Pancreas (tissue), 10 donors: ENCODE measurements around the gene CYYR1. TPM values are rescaled to one million over a fixed set of nuclear protein-coding genes. Genes with fewer than 3 reads are reported as not detected.

ENCODE experiments used
- ATAC-seq, 4 donors: fragments of 200-7000 bp; cut with Tn5 transposase; one replicate each; pipeline versions ENCODE4 v1.8.0 to v1.9.1; 2020; ENCODE audit warnings: mild to moderate bottlenecking in 4 of 4, moderate library complexity in 4 of 4
- DNase-seq, 6 donors: peaks; one replicate each; pipeline ENCODE4 v3.0.0-alpha.2; 2020
- FAIRE-seq: peaks from 2 replicates; lab custom pipeline; 2012; peaks lifted over from hg19 to GRCh38; lab: Jason Lieb, UNC
- H3K27ac ChIP-seq, 4 donors: fragments of 200-600 bp; sonication (generic); 1 replicate in 3 of 4; 2 replicates in 1 of 4; pipeline versions ENCODE4 v1.5.0 to v1.8.0; 2020
- H3K27me3 ChIP-seq, 4 donors: fragments of 200-600 bp; one replicate each; pipeline ENCODE4 v1.8.0; 2021
- H3K36me3 ChIP-seq, 3 donors: fragments of 200-600 bp; sonication (generic) in 1 of 3; one replicate each; pipeline versions ENCODE4 v1.5.0 to v1.8.0; 2020 to 2021
- H3K4me1 ChIP-seq, 3 donors: fragments of 200-600 bp; one replicate each; pipeline ENCODE4 v1.8.0; 2021
- H3K4me3 ChIP-seq, 4 donors: fragments of 200-600 bp; sonication (generic) in 2 of 4; one replicate each; pipeline versions ENCODE4 v1.5.0 to v1.8.0; 2020 to 2021
- H3K9me3 ChIP-seq, 4 donors: fragments of 200-600 bp; one replicate each; pipeline ENCODE4 v1.8.0; 2021
- WGBS, 2 donors: extraction: QIAGEN DNeasy Blood & Tissue Kit; methylation state at CpG; one replicate each; pipeline ENCODE4 v1.1.7; 2013; 5-methylcytosine and 5-hydroxymethylcytosine counted together
- intact Hi-C, 3 donors: fragments of 100-400 bp; cut with DNase I; formaldehyde crosslinking; loops; one replicate each; pipeline versions ENCODE4 v1.11.1 to v1.14.2; 2022
- polyA plus RNA-seq, 2 donors: library from polyadenylated mRNA; stranded (reverse); fragments of 200-250 nt; gene quantifications; one replicate each; pipeline ENCODE4 v1.2.3, GENCODE V29; 2013
- total RNA-seq, 6 donors: library from RNA; stranded (reverse); fragmentation: NEBNext Ultra II Directional in 4 of 6; extraction: Animal tissue kit (Norgen Biotek cat#: 25700) in 4 of 6; gene quantifications; one replicate each; pipeline versions ENCODE4 v1.2.1 to v1.2.4, GENCODE V29; 2021 to 2023
- TF ChIP-seq, protein P1 (sequence below), 4 donors: fragments of 200-600 bp; sonication (generic) in 3 of 4; IDR thresholded peaks; one replicate each; pipeline versions ENCODE4 v1.5.0 to v1.8.0; 2021; ENCODE audit warnings: antibody characterized with exemption in 4 of 4
- donor health status: healthy with polysubstance abuse.
- donor health status: DM: no; HTN: no; CAD: no; lungs with moderate emphysema.
- donor health status: DM: no; HTN: no; CAD: no.
- donor health status: control.
- donor health status: control.
- donor health status: Bipolar disorder and iron deficiency.
- donor health status: DM: yes; HTN: yes; CAD: no.
- donor health status: DM: no; HTN: no; CAD: no.
- donor health status: DM: no; HTN: no; CAD: no.
- donor health status: DM: yes; HTN: yes; CAD: no.

The CYYR1 gene
- total and polyA plus RNA-seq, 8 donors, result 2.2 to 8.1 (median 4.0) TPM

DNA sequence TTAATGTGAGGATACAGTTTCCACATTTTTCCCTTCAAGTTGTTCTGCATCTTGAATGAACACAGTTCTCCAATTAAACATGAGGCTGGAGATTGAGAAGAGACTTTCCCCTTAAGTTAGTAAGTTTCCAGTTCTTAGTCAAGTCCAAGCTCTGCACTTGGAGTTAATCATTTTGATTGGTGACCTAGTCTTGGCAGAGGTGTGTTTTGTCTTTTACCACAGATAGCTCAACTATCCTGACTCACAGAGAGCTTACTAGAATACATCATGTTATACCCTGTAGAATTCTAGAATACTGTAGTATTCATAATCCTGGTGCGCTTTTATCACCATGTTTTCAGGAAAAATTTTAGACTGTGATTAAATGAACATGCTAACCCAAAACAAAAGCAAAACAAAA lies 129.2 kb downstream of the CYYR1 start:
- Histone ChIP-seq H3K9me3 (no peaks in the 10 kb centered on the region), H3K36me3 (no peaks in the 10 kb centered on the region), H3K27ac (no peak overlapping the region), H3K4me1 (no peaks in the 10 kb centered on the region), H3K4me3 (no peak overlapping the region), H3K27me3 (no peaks in the 10 kb centered on the region)
- TF ChIP-seq, protein P1, sequence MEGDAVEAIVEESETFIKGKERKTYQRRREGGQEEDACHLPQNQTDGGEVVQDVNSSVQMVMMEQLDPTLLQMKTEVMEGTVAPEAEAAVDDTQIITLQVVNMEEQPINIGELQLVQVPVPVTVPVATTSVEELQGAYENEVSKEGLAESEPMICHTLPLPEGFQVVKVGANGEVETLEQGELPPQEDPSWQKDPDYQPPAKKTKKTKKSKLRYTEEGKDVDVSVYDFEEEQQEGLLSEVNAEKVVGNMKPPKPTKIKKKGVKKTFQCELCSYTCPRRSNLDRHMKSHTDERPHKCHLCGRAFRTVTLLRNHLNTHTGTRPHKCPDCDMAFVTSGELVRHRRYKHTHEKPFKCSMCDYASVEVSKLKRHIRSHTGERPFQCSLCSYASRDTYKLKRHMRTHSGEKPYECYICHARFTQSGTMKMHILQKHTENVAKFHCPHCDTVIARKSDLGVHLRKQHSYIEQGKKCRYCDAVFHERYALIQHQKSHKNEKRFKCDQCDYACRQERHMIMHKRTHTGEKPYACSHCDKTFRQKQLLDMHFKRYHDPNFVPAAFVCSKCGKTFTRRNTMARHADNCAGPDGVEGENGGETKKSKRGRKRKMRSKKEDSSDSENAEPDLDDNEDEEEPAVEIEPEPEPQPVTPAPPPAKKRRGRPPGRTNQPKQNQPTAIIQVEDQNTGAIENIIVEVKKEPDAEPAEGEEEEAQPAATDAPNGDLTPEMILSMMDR (IDR thresholded peaks at IDR 0.05), result no peak
- DNase-seq, result no peak
- intact Hi-C loops, result no loop called here
- FAIRE-seq, result no peak
- WGBS, 2 donors, result 96 to 100% methylated on average over 1 of the region's 1 CpG
- no peak for ATAC-seq

GRCh38 chr21:26443291-26443690 lies 129.8 kb downstream of the CYYR1 start:
- DNase-seq (no peak), FAIRE-seq (no peak), ATAC-seq (no peak)
- Histone ChIP-seq H3K4me1 (no peaks in the 10 kb centered on the region), H3K27me3 (no peaks in the 10 kb centered on the region), H3K9me3 (no peaks in the 10 kb centered on the region), H3K4me3 (no peak overlapping the region), H3K36me3 (no peaks in the 10 kb centered on the region), H3K27ac (no peak overlapping the region)
- intact Hi-C loops, result no loop called here
- TF ChIP-seq, protein P1 (IDR thresholded peaks at IDR 0.05), result no peak
- 9 to 15% methylated on average over 1 of the region's 1 CpG for WGBS, 2 donors

DNA sequence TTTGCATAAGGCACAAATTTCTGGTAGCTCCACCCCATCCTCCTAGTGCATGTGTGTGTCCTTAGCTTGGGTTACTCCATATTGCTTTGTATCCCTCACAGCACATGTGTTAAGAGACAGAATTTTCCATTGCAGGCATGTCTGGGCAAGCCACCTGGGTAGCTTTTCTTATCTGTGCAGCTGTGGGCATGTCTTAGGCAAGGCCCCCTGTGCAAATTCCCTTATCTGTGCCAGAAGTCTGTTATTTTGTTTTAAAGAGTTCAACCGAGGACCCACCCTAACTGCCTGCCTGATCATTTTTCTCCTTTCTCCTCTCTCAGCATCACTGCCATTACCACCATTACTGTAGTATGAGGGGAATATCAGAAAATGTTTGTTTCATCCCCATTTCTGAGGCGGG lies 131.9 kb downstream of the CYYR1 start:
- TF ChIP-seq, protein P1 (IDR thresholded peaks at IDR 0.05), result no peak
- H3K36me3 ChIP-seq, result no peaks in the 10 kb centered on the region
- no peak overlapping the region for H3K4me3 ChIP-seq
- DNase-seq (no peak), ATAC-seq (no peak), FAIRE-seq (no peak)
- no peaks in the 10 kb centered on the region for H3K27me3 ChIP-seq
- H3K9me3 ChIP-seq, result no peaks in the 10 kb centered on the region
- WGBS, 2 donors, result 54 to 71% methylated on average over 2 of the region's 2 CpGs
- H3K4me1 ChIP-seq, result no peaks in the 10 kb centered on the region
- no peak overlapping the region for H3K27ac ChIP-seq
- intact Hi-C loops, result no loop called here

DNA sequence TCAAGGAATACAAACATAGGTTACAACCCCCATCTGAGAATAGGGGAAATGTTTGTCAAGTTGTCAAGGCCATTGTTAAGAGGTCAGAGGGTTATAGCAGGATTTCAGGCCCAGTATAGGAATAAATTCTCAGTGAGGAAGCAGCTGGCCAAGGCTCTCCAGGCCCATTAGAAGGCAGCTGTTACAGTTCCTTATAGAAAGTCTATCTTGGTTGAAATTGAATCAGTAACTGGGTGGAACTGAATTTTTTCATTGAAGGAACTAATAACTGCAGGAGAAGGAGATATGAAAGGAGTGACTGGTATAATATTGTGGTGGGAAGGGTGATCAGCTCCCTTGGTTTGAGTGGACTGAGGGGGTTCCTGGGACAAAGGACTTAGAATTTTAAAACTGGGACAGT lies 134.1 kb downstream of the CYYR1 start:
- ATAC-seq (no peak), FAIRE-seq (no peak), DNase-seq (no peak)
- intact Hi-C loops, result no loop called here
- Histone ChIP-seq H3K27me3 (no peaks in the 10 kb centered on the region), H3K4me3 (no peak overlapping the region), H3K27ac (no peak overlapping the region), H3K4me1 (no peaks in the 10 kb centered on the region), H3K36me3 (no peaks in the 10 kb centered on the region), H3K9me3 (no peaks in the 10 kb centered on the region)
- TF ChIP-seq, protein P1 (IDR thresholded peaks at IDR 0.05), result no peak

DNA sequence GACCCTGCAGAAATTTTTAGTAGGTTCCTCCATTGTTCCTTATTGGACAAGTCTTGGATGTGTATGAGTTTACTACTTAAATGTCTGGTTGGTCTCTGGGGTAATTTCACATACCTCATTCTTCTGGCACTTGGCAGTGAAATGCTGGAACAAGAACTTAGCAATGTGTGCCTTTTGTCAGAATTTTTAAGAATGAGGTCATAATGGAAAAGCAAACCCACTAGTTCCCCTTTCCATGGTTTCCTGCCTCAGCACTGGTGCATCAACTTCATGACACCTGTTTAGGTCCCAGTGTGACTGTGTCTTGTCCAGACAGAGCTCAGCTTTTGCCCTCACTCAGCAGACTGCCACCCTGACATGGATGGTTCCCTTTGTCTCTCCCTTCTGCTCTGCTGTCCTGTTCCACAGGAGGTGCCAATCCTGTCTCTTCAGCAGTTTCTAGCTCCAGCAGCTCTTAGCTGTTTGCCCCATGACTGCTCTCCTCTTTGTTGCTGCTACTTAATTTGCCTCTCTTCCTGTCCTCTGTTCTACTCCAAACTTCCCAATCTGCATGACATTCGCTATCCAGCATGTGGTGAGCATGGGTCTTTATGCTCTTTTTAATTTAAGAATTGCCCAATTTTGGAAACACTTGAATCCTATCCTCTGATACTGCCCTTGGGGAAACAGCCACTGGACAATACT lies 135.6 kb downstream of the CYYR1 start:
- Histone ChIP-seq H3K27me3 (no peaks in the 10 kb centered on the region), H3K36me3 (no peaks in the 10 kb centered on the region), H3K9me3 (no peaks in the 10 kb centered on the region), H3K27ac (no peak overlapping the region), H3K4me3 (no peak overlapping the region), H3K4me1 (no peaks in the 10 kb centered on the region)
- TF ChIP-seq, protein P1 (IDR thresholded peaks at IDR 0.05), result no peak
- DNase-seq (no peak), ATAC-seq (no peak), FAIRE-seq (no peak)
- intact Hi-C loops, result no loop called here
- 66 to 78% methylated on average over 1 of the region's 1 CpG for WGBS, 2 donors
